ENCODE results near the gene TMPRSS6.

The TMPRSS6 gene

GRCh38 chr22:37016134-37016910, 93.2 kb downstream of the TMPRSS6 start:
- H3K9ac ChIP-seq (ENCODE audit: low read length) = no peak overlapping the region
- TF ChIP-seq CTCF (IDR thresholded peaks at IDR 0.05; ENCODE audit: low read length) (no peak), EZH2 (IDR thresholded peaks at IDR 0.05; ENCODE audit: borderline replicate concordance, low read length) (no peak)
- no peak overlapping the region for H3K4me3 ChIP-seq (ENCODE audit: low read depth, low read length, poor library complexity, severe bottlenecking)

GRCh38 chr22:37015587-37015878, 94.0 kb downstream of the TMPRSS6 start:
- Histone ChIP-seq H3K9me2 (ENCODE audit: low read depth, low read length) (no peaks in the 10 kb centered on the region), H3K79me2 (ENCODE audit: insufficient read depth, low read length) (no peaks in the 10 kb centered on the region), H4K20me1 (ENCODE audit: insufficient read depth, low read length) (no peaks in the 10 kb centered on the region), H3F3A (ENCODE audit: insufficient read depth, low read length) (no peaks in the 10 kb centered on the region), H2AFZ (ENCODE audit: low read length) (no peak overlapping the region), H3K4me3 (ENCODE audit: low read depth, low read length, poor library complexity, severe bottlenecking) (no peak overlapping the region), H3K36me3 (ENCODE audit: insufficient read depth, low read length) (no peaks in the 10 kb centered on the region), H3K9ac (ENCODE audit: low read length) (no peak overlapping the region), H3K4me1 (ENCODE audit: insufficient read depth, low read length, severe bottlenecking) (no peaks in the 10 kb centered on the region), H3K27me3 (ENCODE audit: insufficient read depth, low read length) (no peaks in the 10 kb centered on the region), H3K27ac (ENCODE audit: low read depth, low read length, poor library complexity, severe bottlenecking) (no peak overlapping the region), H3K9me3 (ENCODE audit: low read length) (no peaks in the 10 kb centered on the region), H3K4me2 (ENCODE audit: low read length) (no peak overlapping the region)
- TF ChIP-seq CTCF (IDR thresholded peaks at IDR 0.05; ENCODE audit: low read length) = no peak
- TF ChIP-seq EZH2 (IDR thresholded peaks at IDR 0.05; ENCODE audit: borderline replicate concordance, low read length) = no peak

More at GRCh38 chr22:37016134-37016910, 93.2 kb downstream of the TMPRSS6 start:
- H3K79me2 ChIP-seq (ENCODE audit: insufficient read depth, low read length) = no peaks in the 10 kb centered on the region
- H3K4me2 ChIP-seq (ENCODE audit: low read length) = no peak overlapping the region
- H3K9me3 ChIP-seq (ENCODE audit: low read length) = no peaks in the 10 kb centered on the region
- H3K4me1 ChIP-seq (ENCODE audit: insufficient read depth, low read length, severe bottlenecking) = no peaks in the 10 kb centered on the region
- H2AFZ ChIP-seq (ENCODE audit: low read length) = no peak overlapping the region
- no peaks in the 10 kb centered on the region for H3K36me3 ChIP-seq (ENCODE audit: insufficient read depth, low read length)
- H3K27ac ChIP-seq (ENCODE audit: low read depth, low read length, poor library complexity, severe bottlenecking) = no peak overlapping the region
- H3F3A ChIP-seq (ENCODE audit: insufficient read depth, low read length) = no peaks in the 10 kb centered on the region
- no peaks in the 10 kb centered on the region for H3K9me2 ChIP-seq (ENCODE audit: low read depth, low read length)
- H3K27me3 ChIP-seq (ENCODE audit: insufficient read depth, low read length) = no peaks in the 10 kb centered on the region
- H4K20me1 ChIP-seq (ENCODE audit: insufficient read depth, low read length) = no peaks in the 10 kb centered on the region
